Measurements from ENCODE around the gene CDH2.

DNA sequence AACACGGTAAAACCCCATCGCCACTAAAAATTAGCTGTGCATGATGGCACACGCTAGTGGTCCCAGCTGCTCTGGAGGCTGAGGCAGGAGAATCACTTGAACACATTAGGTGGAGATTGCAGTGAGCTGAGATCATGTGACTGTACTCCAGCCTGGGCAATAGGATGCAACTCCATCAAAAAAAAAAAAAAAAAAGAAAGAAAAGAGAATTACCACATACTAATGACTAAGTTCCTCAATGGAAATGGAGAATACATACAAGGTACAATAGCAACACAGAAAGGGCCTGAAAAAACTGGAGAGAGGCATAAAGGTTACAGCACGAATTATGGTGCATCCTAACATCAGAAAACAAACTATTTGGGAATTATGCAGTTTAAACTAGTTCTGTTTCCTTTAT is 81.3 kb downstream of the CDH2 start:
- no peak for TF ChIP-seq CTCF (IDR thresholded peaks at IDR 0.05; ENCODE audit: insufficient read depth, low read length, poor library complexity, severe bottlenecking)
- TF ChIP-seq EZH2phosphoT487 (conservative IDR thresholded peaks at IDR 0.05; ENCODE audit: low read length) = no peak
